Uterus (tissue), 2 donors: ENCODE results near the gene TRPV3.

ENCODE experiments used
- CTCF ChIP-seq, 4 experiments: fragments of 200-600 bp in 2 of 4; fragments of 450-650 bp in 2 of 4; sonication (generic) in 2 of 4; IDR thresholded peaks; one replicate each; pipeline ENCODE4 v1.5.1; 2016 to 2019; ENCODE audit warnings: antibody characterized with exemption in 4 of 4, mild to moderate bottlenecking in 2 of 4, moderate library complexity in 1 of 4
- POLR2A ChIP-seq, 2 donors: fragments of 450-650 bp; IDR thresholded peaks; one replicate each; pipeline ENCODE4 v1.6.1; 2016; ENCODE audit warnings: antibody characterized with exemption in 2 of 2, mild to moderate bottlenecking in 1 of 2, moderate library complexity in 1 of 2

DNA sequence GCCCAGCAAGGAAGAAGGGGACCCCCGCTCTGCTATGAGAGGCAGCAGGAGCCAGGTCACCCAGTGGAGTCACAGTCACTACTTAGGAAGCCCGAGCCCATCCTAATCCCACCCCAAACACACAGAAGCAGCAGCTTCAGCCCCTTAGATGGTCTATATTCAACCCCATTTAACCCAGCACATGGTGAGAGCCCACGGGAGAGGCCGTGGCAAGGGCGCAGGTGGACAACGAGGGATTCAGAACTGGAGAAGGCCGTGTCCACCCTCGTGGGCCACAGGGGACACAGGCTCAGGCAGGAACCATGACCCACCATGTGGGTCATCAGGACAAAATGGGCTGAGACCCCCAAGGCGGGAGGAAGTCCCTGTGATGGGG lies 1.6 kb upstream of the TRPV3 start:
- TF ChIP-seq POLR2A (IDR thresholded peaks at IDR 0.05) = no peak
- TF ChIP-seq CTCF (IDR thresholded peaks at IDR 0.05) = no peak
